ENCODE data around the gene ROS1. TPM values are rescaled to one million over a fixed set of nuclear protein-coding genes. Genes with fewer than 3 reads are reported as not detected.

ROS1 gene
- total RNA-seq, 1 experiment from 2014 or later = not detected

DNA sequence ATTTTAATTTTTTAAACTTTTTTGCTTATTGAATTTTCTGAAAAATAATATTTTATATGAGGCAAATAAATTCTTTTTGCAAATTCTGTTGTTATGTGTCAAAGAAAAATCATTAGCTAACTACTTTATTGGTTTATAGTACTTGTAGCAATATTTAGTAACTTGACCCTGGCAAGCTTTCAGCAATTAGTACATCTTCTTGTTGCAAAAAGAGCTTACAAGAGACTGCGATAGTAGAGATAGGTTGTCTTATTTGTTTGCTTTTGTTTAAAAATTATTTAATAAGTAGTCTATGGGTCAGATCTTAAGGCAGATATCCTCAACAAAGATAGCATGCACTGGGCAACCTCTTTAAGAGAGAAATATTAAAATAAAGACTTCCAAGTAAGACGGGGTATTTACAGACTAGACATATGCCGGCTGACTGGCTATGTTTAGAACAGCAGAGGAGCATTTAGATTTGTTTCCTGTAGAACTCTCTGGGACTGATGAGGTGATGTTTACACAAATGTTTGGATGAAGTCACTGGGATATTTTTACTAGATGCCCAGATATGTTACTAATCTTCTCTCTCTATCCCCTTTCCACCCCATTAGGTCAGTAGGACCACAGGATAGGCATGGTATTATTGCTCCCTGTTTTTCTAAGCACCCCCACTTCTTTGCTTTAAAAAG, 135.4 kb downstream of the ROS1 start:
- H2AK5ac ChIP-seq (ENCODE audit: insufficient read length, low read length) = no peak overlapping the region
- H3K4ac ChIP-seq (ENCODE audit: low read depth, low read length) = no peak overlapping the region
- H4K91ac ChIP-seq (ENCODE audit: insufficient read length, low read depth, low read length) = no peak overlapping the region
- H2BK12ac ChIP-seq (ENCODE audit: insufficient read length, low read depth, low read length) = no peak overlapping the region
- no peaks in the 10 kb centered on the region for H3K23me2 ChIP-seq (ENCODE audit: insufficient read length, low read depth, low read length, poor library complexity, severe bottlenecking)
- Mint-ChIP-seq H3K36me3 (ENCODE audit: insufficient read depth in 1 of 3, low read depth in 3 of 3) (no peaks in the 10 kb centered on the region), H3K27ac (no peak overlapping the region), H3K4me1 (no peaks in the 10 kb centered on the region), H3K9me3 (no peaks in the 10 kb centered on the region), H3K27me3 (ENCODE audit: low read depth) (peaks cover 1% of the 10 kb centered on the region; the same call in 1 of the 2 replicates), H3K4me3 (no peak overlapping the region)
- H2AFZ ChIP-seq (ENCODE audit: low read length) = no peak overlapping the region
- H3K79me1 ChIP-seq (ENCODE audit: insufficient read depth, low read depth, low read length, poor library complexity, severe bottlenecking) = no peaks in the 10 kb centered on the region
- H2BK5ac ChIP-seq (ENCODE audit: insufficient read length, low read length) = no peak overlapping the region
- no peak overlapping the region for H3K27ac ChIP-seq (ENCODE audit: insufficient read length, low read depth, low read length)
- no peak overlapping the region for H3K23ac ChIP-seq (ENCODE audit: insufficient read length, low read depth, low read length)
- H4K8ac ChIP-seq (replicated peaks; ENCODE audit: insufficient read length, low read depth, low read length) = no peak overlapping the region
- no peak overlapping the region for H4K5ac ChIP-seq (ENCODE audit: insufficient read length, low read depth, low read length)
- no peak overlapping the region for H3K18ac ChIP-seq (ENCODE audit: insufficient read length, low read depth, low read length)
- H3K4me2 ChIP-seq (ENCODE audit: insufficient read depth, insufficient read length, low read length) = no peak overlapping the region
- no peaks in the 10 kb centered on the region for H3K27me3 ChIP-seq (ENCODE audit: insufficient read depth, low read length)
- H3K9me3 ChIP-seq (ENCODE audit: control insufficient read depth, low read depth, low read length) = no peaks in the 10 kb centered on the region
- no peaks in the 10 kb centered on the region for H4K20me1 ChIP-seq (ENCODE audit: control insufficient read depth, insufficient read depth, insufficient read length)
- no peaks in the 10 kb centered on the region for H3K79me2 ChIP-seq (ENCODE audit: insufficient read depth, low read length)
- no peak for TF ChIP-seq CTCF (conservative IDR thresholded peaks at IDR 0.05)
- H3K56ac ChIP-seq (ENCODE audit: insufficient read length, low read depth, low read length) = no peak overlapping the region
- no peak overlapping the region for H3T11ph ChIP-seq (ENCODE audit: low read length)
- no peak overlapping the region for H3K9ac ChIP-seq (ENCODE audit: extremely low read depth, insufficient read length, low read length)
- DNase-seq = no peak
- no peak overlapping the region for H2BK20ac ChIP-seq (ENCODE audit: low read depth, low read length, poor library complexity, severe bottlenecking)
- no CpG with 5 or more reads among the region's 3 CpGs for WGBS (ENCODE audit: extremely low coverage, insufficient read length, low lambda C conversion rate)
- no peak overlapping the region for H3K14ac ChIP-seq (ENCODE audit: insufficient read depth, low read length)
- no peaks in the 10 kb centered on the region for H3K4me1 ChIP-seq (ENCODE audit: insufficient read depth, low read length)
- no peak overlapping the region for H2BK15ac ChIP-seq (ENCODE audit: low read depth, low read length)
- no peak overlapping the region for H2BK120ac ChIP-seq (ENCODE audit: low read depth, low read length, poor library complexity, severe bottlenecking)
